Ecto neural progenitor cell (in vitro differentiated cells): ENCODE data around the gene DRG2.

ENCODE experiments used
- DNase-seq: peaks from one replicate; pipeline ENCODE4 v3.0.0-alpha.2; 2018; ENCODE audit warnings: low spot score

Gene DRG2

GRCh38 chr17:18143044-18143936 is 55.5 kb downstream of the DRG2 start:
- no peak for DNase-seq

GRCh38 chr17:18144261-18144660 is 56.5 kb downstream of the DRG2 start:
- DNase-seq: no peak

GRCh38 chr17:18144855-18145254 is 57.1 kb downstream of the DRG2 start:
- DNase-seq: no peak

GRCh38 chr17:18145811-18146210 is 58.1 kb downstream of the DRG2 start:
- no peak for DNase-seq

- no peak for DNase-seq
Observed at GRCh38 chr17:18146259-18146658, 58.5 kb downstream of the DRG2 start.

- DNase-seq: no peak
Observed at GRCh38 chr17:18146980-18147379, 59.2 kb downstream of the DRG2 start.

GRCh38 chr17:18148586-18148985 is 60.8 kb downstream of the DRG2 start:
- DNase-seq: no peak

- DNase-seq: no peak
Observed at GRCh38 chr17:18151290-18151689, 63.5 kb downstream of the DRG2 start.

- DNase-seq: no peak
Observed at GRCh38 chr17:18155179-18155578, 67.4 kb downstream of the DRG2 start.

GRCh38 chr17:18156171-18156975 is 68.6 kb downstream of the DRG2 start:
- no peak for DNase-seq

- no peak for DNase-seq
Observed at GRCh38 chr17:18156976-18157280, 69.2 kb downstream of the DRG2 start.
